Keratinocyte (primary cell): ENCODE results near the gene C2CD2L. TPM values are rescaled to one million over a fixed set of nuclear protein-coding genes. Genes with fewer than 3 reads are reported as not detected.
A peak's percentile ranks its signal among the peaks of the same experiment; 100 is the strongest.
"Not testable (repeated sequence)": the region's sequence is repeated elsewhere in the genome, so short reads cannot be mapped to it uniquely, and the experiment has no call there.

Experiments
- DNase-seq: peaks from one replicate; pipeline ENCODE4 v3.0.0-alpha.2; 2011; ENCODE audit warnings: low read depth, missing footprints, low spot score
- FAIRE-seq: peaks from 2 replicates; lab custom pipeline; 2011; peaks lifted over from hg19 to GRCh38; lab: Jason Lieb, UNC
- H2AFZ ChIP-seq: 2 replicates; pipeline ENCODE4 v1.6.0; 2012; ENCODE audit warnings: low read length, control low read depth, inconsistent platforms; ENCODE audit not compliant: control insufficient read depth
- H3K27ac ChIP-seq: 2 replicates; pipeline ENCODE4 v1.5.1; 2011; ENCODE audit warnings: low read length; ENCODE audit not compliant: control insufficient read depth, insufficient read depth
- H3K27me3 ChIP-seq: 3 replicates; pipeline ENCODE4 v1.6.0; 2011; ENCODE audit warnings: low read length; ENCODE audit not compliant: control insufficient read depth, insufficient read depth; ENCODE audit errors: extremely low read depth
- H3K36me3 ChIP-seq, 2 experiments: 2 replicates in 1 of 2; 3 replicates in 1 of 2; pipeline ENCODE4 v1.5.1; 2011; ENCODE audit warnings: low read length in 2 of 2, mild to moderate bottlenecking in 1 of 2; ENCODE audit not compliant: control insufficient read depth in 2 of 2, insufficient read depth in 2 of 2; ENCODE audit errors: extremely low read depth in 1 of 2
- H3K4me1 ChIP-seq: 3 replicates; pipeline ENCODE4 v1.5.1; 2011; ENCODE audit warnings: low read length; ENCODE audit not compliant: control insufficient read depth, insufficient read depth; ENCODE audit errors: extremely low read depth
- H3K4me2 ChIP-seq: 3 replicates; pipeline ENCODE4 v1.6.0; 2011; ENCODE audit warnings: low read depth, low read length; ENCODE audit not compliant: control insufficient read depth, insufficient read depth; ENCODE audit errors: extremely low read depth
- H3K4me3 ChIP-seq, 3 experiments: fragments of 200-600 bp in 1 of 3; sonication (generic) in 1 of 3; 2 replicates in 2 of 3; 3 replicates in 1 of 3; pipeline ENCODE4 v1.5.1; 2011 to 2016; ENCODE audit warnings: low read length in 3 of 3, mild to moderate bottlenecking in 3 of 3, control low read depth in 2 of 3, inconsistent platforms in 1 of 3, low read depth in 1 of 3, mixed read lengths in 1 of 3, mixed run types in 1 of 3, moderate library complexity in 1 of 3; ENCODE audit not compliant: control insufficient read depth in 2 of 3, insufficient read depth in 2 of 3; ENCODE audit errors: extremely low read depth in 1 of 3
- H3K79me2 ChIP-seq: 2 replicates; pipeline ENCODE4 v1.6.0; 2012; ENCODE audit warnings: low read length; ENCODE audit not compliant: control insufficient read depth, insufficient read depth
- H3K9ac ChIP-seq: 3 replicates; pipeline ENCODE4 v1.6.0; 2011; ENCODE audit warnings: low read length; ENCODE audit not compliant: control insufficient read depth, insufficient read depth; ENCODE audit errors: extremely low read depth
- H3K9me1 ChIP-seq: 3 replicates; pipeline ENCODE4 v1.6.0; 2011; ENCODE audit warnings: low read length; ENCODE audit not compliant: control insufficient read depth, insufficient read depth; ENCODE audit errors: extremely low read depth
- H3K9me3 ChIP-seq: 2 replicates; pipeline ENCODE4 v1.5.1; 2012; ENCODE audit warnings: low read depth, low read length; ENCODE audit not compliant: control insufficient read depth
- H4K20me1 ChIP-seq: 3 replicates; pipeline ENCODE4 v1.6.0; 2011; ENCODE audit warnings: low read length; ENCODE audit not compliant: control insufficient read depth, insufficient read depth; ENCODE audit errors: extremely low read depth
- CTCF ChIP-seq, 3 experiments: IDR thresholded peaks in 1 of 3; conservative IDR thresholded peaks in 1 of 3; optimal IDR thresholded peaks in 1 of 3; 2 replicates in 2 of 3; 3 replicates in 1 of 3; pipeline versions ENCODE3 to v1.5.1; 2011; ENCODE audit warnings: low read length in 3 of 3, mild to moderate bottlenecking in 3 of 3, moderate library complexity in 2 of 3, control low read depth in 1 of 3, inconsistent platforms in 1 of 3; ENCODE audit not compliant: insufficient read depth in 2 of 3; ENCODE audit errors: extremely low read depth in 1 of 3
- EZH2 ChIP-seq: IDR thresholded peaks from one replicate; pipeline ENCODE4 v1.6.1; 2012; ENCODE audit warnings: inconsistent platforms, mild to moderate bottlenecking, low read length, moderate library complexity
- dilution Hi-C: fragments of 300-500 bp; cut with MboI; formaldehyde crosslinking; loops from one replicate; pipeline ENCODE4 v1.7.0; 2020; ENCODE audit warnings: low sequenced_read_pairs; ENCODE audit not compliant: extremely low pct_ligation_motif_present
- polyA plus RNA-seq, 5 experiments: library from polyadenylated mRNA; depleted of rRNA in 3 of 5; stranded (reverse) in 3 of 5; stranded (forward) in 1 of 5; unstranded in 1 of 5; fragments of >200 nt; gene quantifications; 1 replicate in 1 of 5; 2 replicates in 3 of 5; 3 replicates in 1 of 5; pipeline versions ENCODE4 v1.2.1 to v1.2.3, GENCODE V29; 2011 to 2012; ENCODE audit warnings: missing spikeins in 2 of 5, low read depth in 1 of 5, low replicate concordance in 1 of 5

Gene C2CD2L
- polyA plus RNA-seq, 1 donor (not counting 4 experiments of a cell fraction or from before 2014, with no cell fraction given): 2.9 TPM

GRCh38 chr11:119166368-119167076 lies 59.4 kb downstream of the C2CD2L start:
- Histone ChIP-seq H4K20me1 (no peaks in the 10 kb centered on the region), H3K79me2 (no peaks in the 10 kb centered on the region), H3K9me1 (no peaks in the 10 kb centered on the region), H3K27ac (peak overlapping the region; percentile 85), H3K36me3 (no peaks in the 10 kb centered on the region), H3K27me3 (no peaks in the 10 kb centered on the region), H3K4me3 (peak overlapping the region in 1 of 3 experiments; percentile 20), H3K9ac (no peak overlapping the region), H3K4me2 (peak overlapping the region; percentile 65), H3K4me1 (peaks cover 36% of the 10 kb centered on the region), H3K9me3 (no peaks in the 10 kb centered on the region), H2AFZ (no peak overlapping the region)
- FAIRE-seq (peak; percentile 26), DNase-seq (peak; percentile 69)
- dilution Hi-C loops: no loop called here
- no peak for TF ChIP-seq CTCF (optimal IDR thresholded peaks at IDR 0.05 in 1 of 3, IDR thresholded peaks at IDR 0.05 in 1 of 3, conservative IDR thresholded peaks at IDR 0.05 in 1 of 3; ENCODE audit: extremely low read depth in 1 of 3, insufficient read depth in 2 of 3, low read length in 3 of 3)
- TF ChIP-seq EZH2: no peak

- H4K20me1 ChIP-seq, H3K79me2 ChIP-seq, H3K9me1 ChIP-seq, H3K27me3 ChIP-seq, DNase-seq, H3K36me3 ChIP-seq, FAIRE-seq, H3K4me3 ChIP-seq, dilution Hi-C loops, H3K9me3 ChIP-seq: not testable (repeated sequence)
- Histone ChIP-seq H3K9ac (peak overlapping the region; percentile 50), H3K4me1 (peaks cover 36% of the 10 kb centered on the region), H2AFZ (peak overlapping the region; percentile 58), H3K4me2 (peak overlapping the region; percentile 94), H3K27ac (peak overlapping the region; percentile 85)
Measured at GRCh38 chr11:119167077-119167458, 59.9 kb downstream of the C2CD2L start.
